ENCODE data around the gene ECHDC1. TPM values are rescaled to one million over a fixed set of nuclear protein-coding genes. Genes with fewer than 3 reads are reported as not detected.

ECHDC1 gene
- total RNA-seq, 1 experiment from 2014 or later, result 20.6 TPM

Small RNAs within 50 kb of the gene (small RNA-seq; reads per million reads assigned to genes)
- 3.3 reads per million, percentile 77 among the genes with 10 or more reads in this experiment for gene RNA5SP217

Other genes starting within 250 kb of the ECHDC1 start
- not detected in 2 replicates for gene RSPO3, start 224.9 kb downstream of the ECHDC1 start, total RNA-seq (2014; rRNA removed; shearing (Covaris generic))
- 6.3 and 9.0 TPM in 2 replicates for gene RNF146, start 76.7 kb downstream of the ECHDC1 start, total RNA-seq (2014; rRNA removed; shearing (Covaris generic))
- gene KIAA0408, start 115.8 kb upstream of the ECHDC1 start, total RNA-seq (2014; rRNA removed; shearing (Covaris generic)), result not detected in 2 replicates
- gene C6orf58, start 233.6 kb upstream of the ECHDC1 start, total RNA-seq (2014; rRNA removed; shearing (Covaris generic)), result not detected in 2 replicates